K562 (cell line): ENCODE data around the gene GRM2. TPM values are rescaled to one million over a fixed set of nuclear protein-coding genes. Genes with fewer than 3 reads are reported as not detected.

Experiments
- BHLHE40 ChIP-seq: IDR thresholded peaks from 2 replicates; pipeline ENCODE4 v1.6.1; 2011; ENCODE audit warnings: low read length, improper control_type of control experiment
- DMBX1 ChIP-seq: fragments of 250-450 bp; sonication (Bioruptor Pico); IDR thresholded peaks from 2 replicates; pipeline ENCODE4 v1.8.0; 2022; ENCODE audit warnings: inconsistent platforms, mild to moderate bottlenecking, moderate library complexity, borderline replicate concordance
- EP300 ChIP-seq: IDR thresholded peaks from 2 replicates; pipeline ENCODE4 v1.6.1; 2012; ENCODE audit warnings: low read length, improper control_type of control experiment
- HMGN3 ChIP-seq: IDR thresholded peaks from 2 replicates; pipeline ENCODE4 v1.6.1; 2011; ENCODE audit warnings: borderline replicate concordance, low read depth, mild to moderate bottlenecking, mixed read lengths, low read length; ENCODE audit not compliant: insufficient read length; ENCODE audit errors: extremely low read depth
- KLF10 ChIP-seq: fragments of 250-450 bp; sonication (Bioruptor Pico); IDR thresholded peaks from 2 replicates; pipeline ENCODE4 v1.6.1; 2021; ENCODE audit warnings: matching md5 sums
- MCM5 ChIP-seq: fragments of 450-650 bp; IDR thresholded peaks from 2 replicates; pipeline ENCODE4 v1.6.1; 2016; ENCODE audit warnings: low read depth
- MLX ChIP-seq, 2 experiments: fragments of 450-650 bp in 1 of 2; sonication (generic) in 1 of 2; formaldehyde crosslinking; conservative IDR thresholded peaks; 2 replicates each; pipeline versions ENCODE4 v1.4.0 to v1.8.1; 2020 to 2022; ENCODE audit warnings: mild to moderate bottlenecking in 1 of 2, missing genetic modification reagents in 1 of 2
- MYBL2 ChIP-seq, 2 experiments: fragments of 450-650 bp in 1 of 2; sonication (generic) in 1 of 2; formaldehyde crosslinking in 1 of 2; IDR thresholded peaks; 2 replicates each; pipeline versions ENCODE4 v1.6.1 to v1.8.1; 2017 to 2022; ENCODE audit warnings: borderline replicate concordance in 1 of 2, inconsistent platforms in 1 of 2, low read depth in 1 of 2, mild to moderate bottlenecking in 1 of 2, missing genetic modification reagents in 1 of 2, moderate library complexity in 1 of 2
- OTX1 ChIP-seq: fragments of 450-650 bp; formaldehyde crosslinking; IDR thresholded peaks from 2 replicates; pipeline ENCODE4 v1.4.0; 2022; ENCODE audit warnings: mild to moderate bottlenecking
- RHOXF2B ChIP-seq: fragments of 250-450 bp; sonication (Bioruptor Pico); conservative IDR thresholded peaks from 2 replicates; pipeline ENCODE4 v1.5.1; 2021
- SUPT5H ChIP-seq: fragments of 450-650 bp; IDR thresholded peaks from 2 replicates; pipeline ENCODE4 v1.6.1; 2016
- TRIM28 ChIP-seq: fragments of 450-650 bp; IDR thresholded peaks from 2 replicates; pipeline ENCODE4 v1.6.1; 2017
- USF2 ChIP-seq: sonication (generic); formaldehyde crosslinking; IDR thresholded peaks from 2 replicates; pipeline ENCODE4 v1.5.0; 2020; ENCODE audit warnings: missing genetic modification reagents
- ZHX1 ChIP-seq: fragments of 150-350 bp; conservative IDR thresholded peaks from 2 replicates; pipeline ENCODE4 v1.6.1; 2014; ENCODE audit warnings: low read length
- ZNF274 ChIP-seq: IDR thresholded peaks from 2 replicates; pipeline ENCODE4 v1.6.1; 2011; ENCODE audit warnings: low read depth, mild to moderate bottlenecking, low read length, moderate library complexity, borderline replicate concordance
- ZNF586 ChIP-seq: fragments of 450-650 bp; formaldehyde crosslinking; conservative IDR thresholded peaks from 2 replicates; pipeline ENCODE4 v1.4.0; 2020; ENCODE audit warnings: mild to moderate bottlenecking, moderate library complexity
- ZNF592 ChIP-seq: fragments of 450-650 bp; IDR thresholded peaks from 2 replicates; pipeline ENCODE4 v1.6.1; 2017; ENCODE audit warnings: antibody characterized with exemption, mild to moderate bottlenecking
- ZNF830 ChIP-seq: fragments of 250-450 bp; sonication (Bioruptor Pico); IDR thresholded peaks from 2 replicates; pipeline ENCODE4 v1.5.0; 2021; ENCODE audit warnings: mild to moderate bottlenecking
- ZSCAN32 ChIP-seq: fragments of 450-650 bp; formaldehyde crosslinking; IDR thresholded peaks from 2 replicates; pipeline ENCODE4 v1.4.0; 2020; ENCODE audit warnings: mild to moderate bottlenecking, moderate library complexity
- polyA plus RNA-seq, 8 experiments: library from polyadenylated mRNA; depleted of rRNA in 4 of 8; stranded (reverse) in 5 of 8; unstranded in 3 of 8; fragments of >200 nt; fragmentation: Nextera tagmentation in 2 of 8; fragmentation: Illumina TruSeq in 1 of 8; extraction: Ambion mirVana in 2 of 8; extraction: Trizol in 1 of 8; gene quantifications; 2 replicates each; pipeline versions ENCODE4 v1.2.1 to v1.2.3, GENCODE V29; 2011 to 2014; ENCODE audit warnings: inconsistent platforms in 1 of 8, missing spikeins in 1 of 8
- total RNA-seq, 7 experiments: library from RNA; depleted of rRNA in 6 of 7; stranded (reverse); fragments of >200 nt in 6 of 7; fragmentation: Illumina TruSeq in 2 of 7; extraction: Trizol in 2 of 7; gene quantifications; 2 replicates each; pipeline versions ENCODE4 v1.2.1 to v1.2.3, GENCODE V29; 2011 to 2021; ENCODE audit warnings: low replicate concordance in 1 of 7

Gene GRM2
- total and polyA plus RNA-seq, 9 of the 15 experiments (the other 6 are each of a cell fraction or from before 2014, with no cell fraction given), result not detected

GRCh38 chr3:51671734-51672475, 35.0 kb upstream of the GRM2 start (continued):
- TF ChIP-seq ZHX1, result no peak
- TF ChIP-seq DMBX1, result no peak
- TF ChIP-seq MYBL2 (IDR thresholded peaks at IDR 0.05; ENCODE audit: low read depth), result no peak
- TF ChIP-seq MYBL2 (CRISPR knock-in tag; IDR thresholded peaks at IDR 0.05; ENCODE audit: borderline replicate concordance), result no peak
- TF ChIP-seq ZSCAN32 (CRISPR knock-in tag), result no peak
- TF ChIP-seq HMGN3, result peak; percentile 7
- TF ChIP-seq BHLHE40, result peak; percentile 87
- TF ChIP-seq OTX1 (CRISPR knock-in tag), result no peak
- no peak for TF ChIP-seq ZNF274
- TF ChIP-seq MCM5, result no peak
- TF ChIP-seq ZNF830, result no peak
- TF ChIP-seq TRIM28, result no peak
- TF ChIP-seq ZNF592, result no peak
- no peak for TF ChIP-seq MLX (CRISPR knock-in tag; conservative IDR thresholded peaks at IDR 0.05)
- TF ChIP-seq EP300, result no peak
- no peak for TF ChIP-seq ZNF586
- 0 out of 2 replicates have a peak, but pooled peaks have one; percentile 26 for TF ChIP-seq SUPT5H
- 0 out of 2 replicates have a peak, but pooled peaks have one; percentile 15 for TF ChIP-seq USF2 (CRISPR knock-in tag)
- no peak for TF ChIP-seq RHOXF2B (CRISPR knock-in tag)
- TF ChIP-seq KLF10 (CRISPR knock-in tag), result no peak
